Measurements from ENCODE around the gene RNU5D-1. TPM values are rescaled to one million over a fixed set of nuclear protein-coding genes. Genes with fewer than 3 reads are reported as not detected.
A peak's percentile ranks its signal among the peaks of the same experiment; 100 is the strongest.

The RNU5D-1 gene
- total RNA-seq, 1 experiment from 2014 or later = not detected

GRCh38 chr1:44689447-44689765, 41.6 kb downstream of the RNU5D-1 start (continued):
- TF ChIP-seq, protein P1, sequence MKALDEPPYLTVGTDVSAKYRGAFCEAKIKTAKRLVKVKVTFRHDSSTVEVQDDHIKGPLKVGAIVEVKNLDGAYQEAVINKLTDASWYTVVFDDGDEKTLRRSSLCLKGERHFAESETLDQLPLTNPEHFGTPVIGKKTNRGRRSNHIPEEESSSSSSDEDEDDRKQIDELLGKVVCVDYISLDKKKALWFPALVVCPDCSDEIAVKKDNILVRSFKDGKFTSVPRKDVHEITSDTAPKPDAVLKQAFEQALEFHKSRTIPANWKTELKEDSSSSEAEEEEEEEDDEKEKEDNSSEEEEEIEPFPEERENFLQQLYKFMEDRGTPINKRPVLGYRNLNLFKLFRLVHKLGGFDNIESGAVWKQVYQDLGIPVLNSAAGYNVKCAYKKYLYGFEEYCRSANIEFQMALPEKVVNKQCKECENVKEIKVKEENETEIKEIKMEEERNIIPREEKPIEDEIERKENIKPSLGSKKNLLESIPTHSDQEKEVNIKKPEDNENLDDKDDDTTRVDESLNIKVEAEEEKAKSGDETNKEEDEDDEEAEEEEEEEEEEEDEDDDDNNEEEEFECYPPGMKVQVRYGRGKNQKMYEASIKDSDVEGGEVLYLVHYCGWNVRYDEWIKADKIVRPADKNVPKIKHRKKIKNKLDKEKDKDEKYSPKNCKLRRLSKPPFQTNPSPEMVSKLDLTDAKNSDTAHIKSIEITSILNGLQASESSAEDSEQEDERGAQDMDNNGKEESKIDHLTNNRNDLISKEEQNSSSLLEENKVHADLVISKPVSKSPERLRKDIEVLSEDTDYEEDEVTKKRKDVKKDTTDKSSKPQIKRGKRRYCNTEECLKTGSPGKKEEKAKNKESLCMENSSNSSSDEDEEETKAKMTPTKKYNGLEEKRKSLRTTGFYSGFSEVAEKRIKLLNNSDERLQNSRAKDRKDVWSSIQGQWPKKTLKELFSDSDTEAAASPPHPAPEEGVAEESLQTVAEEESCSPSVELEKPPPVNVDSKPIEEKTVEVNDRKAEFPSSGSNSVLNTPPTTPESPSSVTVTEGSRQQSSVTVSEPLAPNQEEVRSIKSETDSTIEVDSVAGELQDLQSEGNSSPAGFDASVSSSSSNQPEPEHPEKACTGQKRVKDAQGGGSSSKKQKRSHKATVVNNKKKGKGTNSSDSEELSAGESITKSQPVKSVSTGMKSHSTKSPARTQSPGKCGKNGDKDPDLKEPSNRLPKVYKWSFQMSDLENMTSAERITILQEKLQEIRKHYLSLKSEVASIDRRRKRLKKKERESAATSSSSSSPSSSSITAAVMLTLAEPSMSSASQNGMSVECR (CRISPR knock-in tag; IDR thresholded peaks at IDR 0.05; ENCODE audit: borderline replicate concordance) = no peak
- TF ChIP-seq ELF4 (CRISPR knock-in tag; IDR thresholded peaks at IDR 0.05; ENCODE audit: low read depth) (no peak), TCF7 (CRISPR knock-in tag; IDR thresholded peaks at IDR 0.05; ENCODE audit: low read depth) (no peak)

DNA sequence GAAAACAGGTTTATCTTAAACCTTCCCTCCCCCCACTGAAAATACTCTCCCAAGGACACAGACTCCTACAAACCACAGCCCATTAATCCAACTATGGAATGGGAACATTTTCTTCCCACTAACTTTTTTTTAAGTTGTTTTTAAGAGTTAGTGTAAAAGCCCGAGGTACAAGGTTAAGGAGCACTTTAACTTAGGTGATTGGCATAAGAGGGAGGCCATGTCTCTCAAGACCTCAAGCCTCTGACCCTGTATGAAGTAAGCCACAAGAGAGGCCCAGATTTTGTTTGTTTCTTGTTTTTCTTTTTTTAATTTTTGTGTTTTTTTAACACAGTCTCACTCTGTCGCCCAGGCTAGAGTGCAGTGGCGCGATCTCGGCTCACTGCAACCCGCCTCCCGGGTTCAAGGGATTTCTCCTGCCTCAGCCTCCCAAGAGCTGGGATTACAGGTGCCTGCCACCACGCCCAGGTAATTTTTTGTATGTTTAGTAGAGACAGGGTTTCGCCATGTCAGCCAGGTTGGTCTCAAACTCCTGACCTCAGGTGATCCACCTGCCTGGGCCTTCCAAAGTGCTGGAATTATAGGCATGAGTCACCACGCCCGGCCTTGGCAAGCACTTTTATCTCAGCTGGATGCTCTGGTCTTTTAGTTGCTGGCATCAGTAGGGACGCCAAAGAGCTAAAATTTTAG, 42.1 kb downstream of the RNU5D-1 start:
- Mint-ChIP-seq H3K4me1 (peaks cover 31% of the 10 kb centered on the region), H3K36me3 (no peaks in the 10 kb centered on the region), H3K9me3 (no peaks in the 10 kb centered on the region), H3K27me3 (ENCODE audit: low read depth) (no peaks in the 10 kb centered on the region), H3K27ac (no peak overlapping the region), H3K4me3 (no peak overlapping the region)
- DNase-seq (ENCODE audit: low spot score) (no peak), ATAC-seq (peak; percentile 26; the same call in 1 of the 2 replicates)
- TF ChIP-seq E2F1 (CRISPR knock-in tag; IDR thresholded peaks at IDR 0.05) (no peak), GRHL2 (CRISPR knock-in tag; IDR thresholded peaks at IDR 0.05; ENCODE audit: insufficient replicate concordance, severe bottlenecking) (no peak), FOXJ3 (CRISPR knock-in tag; IDR thresholded peaks at IDR 0.05; ENCODE audit: borderline replicate concordance) (no peak), HMGA2 (CRISPR knock-in tag; IDR thresholded peaks at IDR 0.05) (no peak), ATF1 (CRISPR knock-in tag; IDR thresholded peaks at IDR 0.05) (no peak), TP53 (CRISPR knock-in tag; IDR thresholded peaks at IDR 0.05) (no peak), ZNF416 (CRISPR knock-in tag; IDR thresholded peaks at IDR 0.05) (no peak)
- TF ChIP-seq, protein P2, sequence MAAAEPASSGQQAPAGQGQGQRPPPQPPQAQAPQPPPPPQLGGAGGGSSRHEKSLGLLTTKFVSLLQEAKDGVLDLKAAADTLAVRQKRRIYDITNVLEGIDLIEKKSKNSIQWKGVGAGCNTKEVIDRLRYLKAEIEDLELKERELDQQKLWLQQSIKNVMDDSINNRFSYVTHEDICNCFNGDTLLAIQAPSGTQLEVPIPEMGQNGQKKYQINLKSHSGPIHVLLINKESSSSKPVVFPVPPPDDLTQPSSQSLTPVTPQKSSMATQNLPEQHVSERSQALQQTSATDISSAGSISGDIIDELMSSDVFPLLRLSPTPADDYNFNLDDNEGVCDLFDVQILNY (CRISPR knock-in tag; IDR thresholded peaks at IDR 0.05) = no peak
- TF ChIP-seq, protein P3, sequence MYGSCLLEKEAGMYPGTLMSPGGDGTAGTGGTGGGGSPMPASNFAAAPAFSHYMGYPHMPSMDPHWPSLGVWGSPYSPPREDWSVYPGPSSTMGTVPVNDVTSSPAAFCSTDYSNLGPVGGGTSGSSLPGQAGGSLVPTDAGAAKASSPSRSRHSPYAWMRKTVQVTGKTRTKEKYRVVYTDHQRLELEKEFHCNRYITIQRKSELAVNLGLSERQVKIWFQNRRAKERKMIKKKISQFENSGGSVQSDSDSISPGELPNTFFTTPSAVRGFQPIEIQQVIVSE (CRISPR knock-in tag; IDR thresholded peaks at IDR 0.05; ENCODE audit: borderline replicate concordance) = no peak
- ChIA-PET CTCF (interaction anchor here (0.7 to 1.0 kb wide), 3 partner anchors 13 to 18 kb away, joined by 3 read pairs; no protein-coding TSS in a partner anchor), POLR2A (no interaction called here)

- ChIA-PET POLR2A (interaction anchor here (1.6 kb wide), 1 partner anchor 12 kb away, joined by 4 read pairs; the partner anchor contains the start of genes ARMH1 and TMEM53), CTCF (interaction anchor here (1.4 kb wide), 1 partner anchor 17 kb away, joined by 4 read pairs; no protein-coding TSS in a partner anchor)
- Mint-ChIP-seq H3K27ac (no peak overlapping the region), H3K4me3 (no peak overlapping the region), H3K36me3 (no peaks in the 10 kb centered on the region), H3K27me3 (ENCODE audit: low read depth) (no peaks in the 10 kb centered on the region), H3K4me1 (peaks cover 48% of the 10 kb centered on the region), H3K9me3 (no peaks in the 10 kb centered on the region)
- no peak for DNase-seq (ENCODE audit: low spot score)
- ATAC-seq = no peak
- TF ChIP-seq NFE2L1 (CRISPR knock-in tag; IDR thresholded peaks at IDR 0.05) (no peak), GABPB1 (CRISPR knock-in tag; IDR thresholded peaks at IDR 0.05) (no peak), RORB (CRISPR knock-in tag; IDR thresholded peaks at IDR 0.05) (no peak), STAT6 (CRISPR knock-in tag; conservative IDR thresholded peaks at IDR 0.05; ENCODE audit: low read depth) (no peak), ATF1 (CRISPR knock-in tag; IDR thresholded peaks at IDR 0.05) (no peak)
- TF ChIP-seq, protein P4, sequence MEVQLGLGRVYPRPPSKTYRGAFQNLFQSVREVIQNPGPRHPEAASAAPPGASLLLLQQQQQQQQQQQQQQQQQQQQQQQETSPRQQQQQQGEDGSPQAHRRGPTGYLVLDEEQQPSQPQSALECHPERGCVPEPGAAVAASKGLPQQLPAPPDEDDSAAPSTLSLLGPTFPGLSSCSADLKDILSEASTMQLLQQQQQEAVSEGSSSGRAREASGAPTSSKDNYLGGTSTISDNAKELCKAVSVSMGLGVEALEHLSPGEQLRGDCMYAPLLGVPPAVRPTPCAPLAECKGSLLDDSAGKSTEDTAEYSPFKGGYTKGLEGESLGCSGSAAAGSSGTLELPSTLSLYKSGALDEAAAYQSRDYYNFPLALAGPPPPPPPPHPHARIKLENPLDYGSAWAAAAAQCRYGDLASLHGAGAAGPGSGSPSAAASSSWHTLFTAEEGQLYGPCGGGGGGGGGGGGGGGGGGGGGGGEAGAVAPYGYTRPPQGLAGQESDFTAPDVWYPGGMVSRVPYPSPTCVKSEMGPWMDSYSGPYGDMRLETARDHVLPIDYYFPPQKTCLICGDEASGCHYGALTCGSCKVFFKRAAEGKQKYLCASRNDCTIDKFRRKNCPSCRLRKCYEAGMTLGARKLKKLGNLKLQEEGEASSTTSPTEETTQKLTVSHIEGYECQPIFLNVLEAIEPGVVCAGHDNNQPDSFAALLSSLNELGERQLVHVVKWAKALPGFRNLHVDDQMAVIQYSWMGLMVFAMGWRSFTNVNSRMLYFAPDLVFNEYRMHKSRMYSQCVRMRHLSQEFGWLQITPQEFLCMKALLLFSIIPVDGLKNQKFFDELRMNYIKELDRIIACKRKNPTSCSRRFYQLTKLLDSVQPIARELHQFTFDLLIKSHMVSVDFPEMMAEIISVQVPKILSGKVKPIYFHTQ (CRISPR knock-in tag; IDR thresholded peaks at IDR 0.05) = no peak
- TF ChIP-seq, protein P5, sequence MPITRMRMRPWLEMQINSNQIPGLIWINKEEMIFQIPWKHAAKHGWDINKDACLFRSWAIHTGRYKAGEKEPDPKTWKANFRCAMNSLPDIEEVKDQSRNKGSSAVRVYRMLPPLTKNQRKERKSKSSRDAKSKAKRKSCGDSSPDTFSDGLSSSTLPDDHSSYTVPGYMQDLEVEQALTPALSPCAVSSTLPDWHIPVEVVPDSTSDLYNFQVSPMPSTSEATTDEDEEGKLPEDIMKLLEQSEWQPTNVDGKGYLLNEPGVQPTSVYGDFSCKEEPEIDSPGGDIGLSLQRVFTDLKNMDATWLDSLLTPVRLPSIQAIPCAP (CRISPR knock-in tag; IDR thresholded peaks at IDR 0.05) = no peak
These were observed 45.1 kb downstream of the RNU5D-1 start for GRCh38 chr1:44685881-44686280.
